WTC11 (cell line): ENCODE measurements around the gene TMEM132E. TPM values are rescaled to one million over a fixed set of nuclear protein-coding genes. Genes with fewer than 3 reads are reported as not detected.

ENCODE experiments used
- ATAC-seq: fragments of 200-7000 bp; cut with Tn5 transposase; 2 replicates; pipeline ENCODE4 v1.10.0; 2021; ENCODE audit warnings: mild to moderate bottlenecking, moderate library complexity
- CTCF ChIA-PET: fragments of 300-600 bp; sonication (Branson Sonifier 250); formaldehyde crosslinking; loops from one replicate; lab custom pipeline; 2021; ENCODE audit warnings: antibody characterized with exemption; lab: Charles Lee
- POLR2A ChIA-PET: fragments of 350-600 bp; sonication (Branson Sonifier 250); formaldehyde crosslinking; loops from one replicate; lab custom pipeline; 2021; ENCODE audit warnings: antibody characterized with exemption; lab: Charles Lee
- DNase-seq: peaks from one replicate; pipeline ENCODE4 v3.0.0; 2021; ENCODE audit warnings: low spot score
- H3K27ac Mint-ChIP-seq: 2 replicates; pipeline ENCODE4 v1.8.0; 2021; ENCODE audit warnings: mixed read lengths
- H3K27me3 Mint-ChIP-seq: 2 replicates; pipeline ENCODE4 v1.8.0; 2021; ENCODE audit warnings: low read depth, mild to moderate bottlenecking, moderate library complexity, mixed read lengths
- H3K36me3 Mint-ChIP-seq: 2 replicates; pipeline ENCODE4 v1.8.0; 2021; ENCODE audit warnings: mixed read lengths
- H3K4me1 Mint-ChIP-seq: 2 replicates; pipeline ENCODE4 v1.8.0; 2022; ENCODE audit warnings: mixed read lengths
- H3K4me3 Mint-ChIP-seq: 2 replicates; pipeline ENCODE4 v1.8.0; 2021; ENCODE audit warnings: mild to moderate bottlenecking, moderate library complexity, mixed read lengths
- H3K9me3 Mint-ChIP-seq: 2 replicates; pipeline ENCODE4 v1.8.0; 2021; ENCODE audit warnings: mixed read lengths
- CREB1 ChIP-seq: sonication (generic); formaldehyde crosslinking; IDR thresholded peaks from 2 replicates; pipeline ENCODE4 v1.8.0; 2023; ENCODE audit warnings: mild to moderate bottlenecking, missing genetic modification reagents
- CREM ChIP-seq: sonication (generic); formaldehyde crosslinking; IDR thresholded peaks from 2 replicates; pipeline ENCODE4 v1.8.1; 2022; ENCODE audit warnings: mild to moderate bottlenecking, missing genetic modification reagents, moderate library complexity
- EMX1 ChIP-seq: fragments of 250-450 bp; sonication (Bioruptor Pico); IDR thresholded peaks from 2 replicates; pipeline ENCODE4 v1.8.0; 2021; ENCODE audit warnings: mild to moderate bottlenecking
- HMGA2 ChIP-seq: fragments of 250-450 bp; sonication (Bioruptor Pico); IDR thresholded peaks from 2 replicates; pipeline ENCODE4 v1.4.0; 2021; ENCODE audit warnings: mild to moderate bottlenecking, moderate library complexity
- IRF2 ChIP-seq: sonication (generic); formaldehyde crosslinking; IDR thresholded peaks from 2 replicates; pipeline ENCODE4 v1.8.0; 2022; ENCODE audit warnings: low read depth, missing genetic modification reagents, borderline replicate concordance
- JAZF1 ChIP-seq: fragments of 250-450 bp; sonication (Bioruptor Pico); IDR thresholded peaks from 2 replicates; pipeline ENCODE4 v1.9.0; 2021; ENCODE audit warnings: moderate library complexity, mild to moderate bottlenecking, inconsistent platforms
- NFATC4 ChIP-seq: fragments of 250-450 bp; sonication (Bioruptor Pico); IDR thresholded peaks from 2 replicates; pipeline ENCODE4 v1.9.0; 2021; ENCODE audit warnings: mild to moderate bottlenecking
- NR2C2 ChIP-seq: sonication (generic); formaldehyde crosslinking; IDR thresholded peaks from 2 replicates; pipeline ENCODE4 v1.8.0; 2022; ENCODE audit warnings: mild to moderate bottlenecking, missing genetic modification reagents
- RELA ChIP-seq: sonication (generic); formaldehyde crosslinking; IDR thresholded peaks from 2 replicates; pipeline ENCODE4 v1.8.1; 2022; ENCODE audit warnings: missing genetic modification reagents, mild to moderate bottlenecking, borderline replicate concordance
- SOX15 ChIP-seq: fragments of 250-450 bp; sonication (Bioruptor Pico); IDR thresholded peaks from 2 replicates; pipeline ENCODE4 v1.9.0; 2021; ENCODE audit warnings: mild to moderate bottlenecking
- SP1 ChIP-seq: sonication (generic); formaldehyde crosslinking; conservative IDR thresholded peaks from 2 replicates; pipeline ENCODE4 v1.8.1; 2022; ENCODE audit warnings: missing genetic modification reagents
- TEAD4 ChIP-seq: sonication (generic); formaldehyde crosslinking; IDR thresholded peaks from 2 replicates; pipeline ENCODE4 v1.8.0; 2022; ENCODE audit warnings: mild to moderate bottlenecking, missing genetic modification reagents
- TP53 ChIP-seq: sonication (generic); formaldehyde crosslinking; IDR thresholded peaks from 2 replicates; pipeline ENCODE4 v1.8.1; 2023; ENCODE audit warnings: mild to moderate bottlenecking, missing genetic modification reagents
- ZNF121 ChIP-seq: sonication (generic); formaldehyde crosslinking; IDR thresholded peaks from 2 replicates; pipeline ENCODE4 v1.8.0; 2023; ENCODE audit warnings: missing genetic modification reagents
- ZNF263 ChIP-seq: sonication (generic); formaldehyde crosslinking; IDR thresholded peaks from 2 replicates; pipeline ENCODE4 v1.8.1; 2022; ENCODE audit warnings: low read depth, mild to moderate bottlenecking, moderate library complexity, missing genetic modification reagents
- ZNF317 ChIP-seq: sonication (generic); formaldehyde crosslinking; IDR thresholded peaks from 2 replicates; pipeline ENCODE4 v1.8.1; 2023; ENCODE audit warnings: low read depth, mild to moderate bottlenecking, moderate library complexity, missing genetic modification reagents, borderline replicate concordance
- ZNF423 ChIP-seq: fragments of 250-450 bp; sonication (Bioruptor Pico); IDR thresholded peaks from 2 replicates; pipeline ENCODE4 v2.1.2; 2022; ENCODE audit warnings: mild to moderate bottlenecking, moderate library complexity
- total RNA-seq: library from RNA; stranded (reverse); gene quantifications from 3 replicates; pipeline ENCODE4 v1.2.3, GENCODE V29; 2021
- TF ChIP-seq, protein P1 (sequence below): sonication (generic); formaldehyde crosslinking; conservative IDR thresholded peaks from 2 replicates; pipeline ENCODE4 v1.8.1; 2022; ENCODE audit warnings: mild to moderate bottlenecking, missing genetic modification reagents
- TF ChIP-seq, protein P2 (sequence below): sonication (generic); formaldehyde crosslinking; IDR thresholded peaks from 2 replicates; pipeline ENCODE4 v1.8.1; 2023; ENCODE audit warnings: mild to moderate bottlenecking, missing genetic modification reagents, moderate library complexity
- TF ChIP-seq, protein P3 (sequence below): fragments of 250-450 bp; sonication (Bioruptor Pico); IDR thresholded peaks from 2 replicates; pipeline ENCODE4 v1.8.0; 2021; ENCODE audit warnings: mild to moderate bottlenecking
- TF ChIP-seq, protein P4 (sequence below): sonication (generic); formaldehyde crosslinking; IDR thresholded peaks from 2 replicates; pipeline ENCODE4 v1.8.1; 2023; ENCODE audit warnings: mild to moderate bottlenecking, missing genetic modification reagents
- TF ChIP-seq, protein P5 (sequence below): sonication (generic); formaldehyde crosslinking; IDR thresholded peaks from 2 replicates; pipeline ENCODE4 v1.8.1; 2023; ENCODE audit warnings: mild to moderate bottlenecking, moderate library complexity, missing genetic modification reagents
- TF ChIP-seq, protein P6 (sequence below): sonication (generic); formaldehyde crosslinking; IDR thresholded peaks from 2 replicates; pipeline ENCODE4 v1.8.0; 2022; ENCODE audit warnings: mild to moderate bottlenecking, missing genetic modification reagents
- TF ChIP-seq, protein P7 (sequence below): sonication (generic); formaldehyde crosslinking; IDR thresholded peaks from 2 replicates; pipeline ENCODE4 v1.8.1; 2023; ENCODE audit warnings: mild to moderate bottlenecking, missing genetic modification reagents

TMEM132E gene
- total RNA-seq, 1 experiment from 2014 or later: 1.2 TPM

DNA sequence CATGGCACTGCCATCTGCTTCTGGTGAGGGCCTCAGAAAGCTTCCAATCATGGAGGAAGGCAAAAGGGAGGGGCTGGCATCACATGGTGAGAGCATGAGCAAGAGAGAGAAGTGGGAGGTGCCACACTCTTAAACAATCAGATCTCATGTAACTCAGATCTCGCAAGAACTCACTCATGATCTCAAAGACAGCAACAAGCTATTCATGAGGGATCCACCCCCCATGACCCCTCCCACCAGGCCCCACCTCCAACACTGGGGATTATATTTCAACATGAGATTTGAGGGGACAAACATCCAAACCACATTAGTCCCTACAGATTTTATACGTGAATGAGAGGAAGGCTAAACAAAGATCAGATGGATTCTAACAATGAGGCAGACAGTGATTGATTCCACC is 8.9 kb upstream of the TMEM132E start:
- Mint-ChIP-seq H3K4me1 (peaks cover 13% of the 10 kb centered on the region), H3K27me3 (peaks cover 45% of the 10 kb centered on the region), H3K9me3 (peaks cover 5% of the 10 kb centered on the region), H3K27ac (no peak overlapping the region), H3K4me3 (no peak overlapping the region), H3K36me3 (no peaks in the 10 kb centered on the region)
- ATAC-seq: peak; percentile 46; the same call in 1 of the 2 replicates
- CTCF ChIA-PET: interaction anchor here (1.1 kb wide), 1 partner anchor 28 kb away, joined by 4 read pairs; no protein-coding TSS in a partner anchor
- DNase-seq: no peak
- no peak for TF ChIP-seq RELA
- TF ChIP-seq, protein P1, sequence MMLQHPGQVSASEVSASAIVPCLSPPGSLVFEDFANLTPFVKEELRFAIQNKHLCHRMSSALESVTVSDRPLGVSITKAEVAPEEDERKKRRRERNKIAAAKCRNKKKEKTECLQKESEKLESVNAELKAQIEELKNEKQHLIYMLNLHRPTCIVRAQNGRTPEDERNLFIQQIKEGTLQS: no peak
- no peak for TF ChIP-seq NFATC4 (CRISPR knock-in tag)
- no peak for TF ChIP-seq ZNF121 (CRISPR knock-in tag)
- TF ChIP-seq, protein P2, sequence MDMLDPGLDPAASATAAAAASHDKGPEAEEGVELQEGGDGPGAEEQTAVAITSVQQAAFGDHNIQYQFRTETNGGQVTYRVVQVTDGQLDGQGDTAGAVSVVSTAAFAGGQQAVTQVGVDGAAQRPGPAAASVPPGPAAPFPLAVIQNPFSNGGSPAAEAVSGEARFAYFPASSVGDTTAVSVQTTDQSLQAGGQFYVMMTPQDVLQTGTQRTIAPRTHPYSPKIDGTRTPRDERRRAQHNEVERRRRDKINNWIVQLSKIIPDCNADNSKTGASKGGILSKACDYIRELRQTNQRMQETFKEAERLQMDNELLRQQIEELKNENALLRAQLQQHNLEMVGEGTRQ (CRISPR knock-in tag): no peak
- TF ChIP-seq TEAD4: no peak
- TF ChIP-seq ZNF263 (CRISPR knock-in tag): no peak
- no peak for TF ChIP-seq HMGA2
- no peak for TF ChIP-seq TP53
- TF ChIP-seq, protein P3, sequence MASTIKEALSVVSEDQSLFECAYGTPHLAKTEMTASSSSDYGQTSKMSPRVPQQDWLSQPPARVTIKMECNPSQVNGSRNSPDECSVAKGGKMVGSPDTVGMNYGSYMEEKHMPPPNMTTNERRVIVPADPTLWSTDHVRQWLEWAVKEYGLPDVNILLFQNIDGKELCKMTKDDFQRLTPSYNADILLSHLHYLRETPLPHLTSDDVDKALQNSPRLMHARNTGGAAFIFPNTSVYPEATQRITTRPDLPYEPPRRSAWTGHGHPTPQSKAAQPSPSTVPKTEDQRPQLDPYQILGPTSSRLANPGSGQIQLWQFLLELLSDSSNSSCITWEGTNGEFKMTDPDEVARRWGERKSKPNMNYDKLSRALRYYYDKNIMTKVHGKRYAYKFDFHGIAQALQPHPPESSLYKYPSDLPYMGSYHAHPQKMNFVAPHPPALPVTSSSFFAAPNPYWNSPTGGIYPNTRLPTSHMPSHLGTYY (CRISPR knock-in tag): no peak
- TF ChIP-seq, all 79 proteins: peak for 0
- POLR2A ChIA-PET: no interaction called here

DNA sequence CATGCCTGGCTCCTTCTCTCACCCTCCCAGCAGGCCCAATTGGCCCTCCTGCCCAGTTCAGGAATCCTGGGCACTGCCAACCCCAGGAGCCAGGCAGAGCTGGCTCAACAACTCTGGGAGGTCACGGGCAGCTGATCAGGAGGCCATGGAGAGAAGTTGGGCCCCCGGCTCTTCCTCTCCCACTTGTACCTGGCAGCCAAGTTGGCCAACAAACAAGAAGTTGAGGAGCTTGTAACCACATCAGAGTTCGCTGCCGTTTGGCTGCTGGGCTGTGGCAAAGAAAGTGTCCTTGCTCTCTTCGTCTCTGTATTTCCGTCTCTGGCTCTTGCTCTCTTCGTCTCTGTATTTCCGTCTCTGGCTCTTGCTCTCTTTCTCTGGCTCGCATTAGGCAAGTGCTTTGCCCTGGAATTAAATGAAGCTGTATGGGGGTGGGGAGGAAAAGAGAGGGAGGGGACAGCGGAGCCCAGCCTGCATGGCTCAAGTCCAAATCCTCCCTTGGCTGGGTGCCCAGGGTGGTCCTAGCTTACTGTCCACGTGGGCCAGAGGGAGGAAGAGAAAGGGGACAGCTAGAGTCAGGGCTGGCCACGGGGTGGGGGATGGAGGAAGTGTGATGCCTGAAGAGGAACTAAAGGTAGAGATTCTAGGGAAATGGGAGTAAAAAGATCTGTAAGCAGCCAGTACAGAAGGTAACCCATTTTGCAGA is 7.8 kb upstream of the TMEM132E start:
- H3K27me3 Mint-ChIP-seq: peaks cover 55% of the 10 kb centered on the region
- H3K4me1 Mint-ChIP-seq: peaks cover 13% of the 10 kb centered on the region
- ChIA-PET POLR2A (interaction anchor here (0.6 kb wide), 1 partner anchor 86 kb away, joined by 3 read pairs; no protein-coding TSS in a partner anchor), CTCF (interaction anchor here (1.4 to 1.8 kb wide), 4 partner anchors 9 to 66 kb away, joined by 4 to 9 read pairs (median 8); no protein-coding TSS in a partner anchor)
- no peak for ATAC-seq
- H3K36me3 Mint-ChIP-seq: no peaks in the 10 kb centered on the region
- peaks cover 5% of the 10 kb centered on the region for H3K9me3 Mint-ChIP-seq
- no peak overlapping the region for H3K27ac Mint-ChIP-seq
- no peak for DNase-seq
- TF ChIP-seq IRF2 (CRISPR knock-in tag) (no peak), NR2C2 (CRISPR knock-in tag) (no peak), SOX15 (CRISPR knock-in tag) (no peak), EMX1 (no peak)
- TF ChIP-seq, protein P4, sequence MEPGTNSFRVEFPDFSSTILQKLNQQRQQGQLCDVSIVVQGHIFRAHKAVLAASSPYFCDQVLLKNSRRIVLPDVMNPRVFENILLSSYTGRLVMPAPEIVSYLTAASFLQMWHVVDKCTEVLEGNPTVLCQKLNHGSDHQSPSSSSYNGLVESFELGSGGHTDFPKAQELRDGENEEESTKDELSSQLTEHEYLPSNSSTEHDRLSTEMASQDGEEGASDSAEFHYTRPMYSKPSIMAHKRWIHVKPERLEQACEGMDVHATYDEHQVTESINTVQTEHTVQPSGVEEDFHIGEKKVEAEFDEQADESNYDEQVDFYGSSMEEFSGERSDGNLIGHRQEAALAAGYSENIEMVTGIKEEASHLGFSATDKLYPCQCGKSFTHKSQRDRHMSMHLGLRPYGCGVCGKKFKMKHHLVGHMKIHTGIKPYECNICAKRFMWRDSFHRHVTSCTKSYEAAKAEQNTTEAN (CRISPR knock-in tag): no peak
- TF ChIP-seq, protein P5, sequence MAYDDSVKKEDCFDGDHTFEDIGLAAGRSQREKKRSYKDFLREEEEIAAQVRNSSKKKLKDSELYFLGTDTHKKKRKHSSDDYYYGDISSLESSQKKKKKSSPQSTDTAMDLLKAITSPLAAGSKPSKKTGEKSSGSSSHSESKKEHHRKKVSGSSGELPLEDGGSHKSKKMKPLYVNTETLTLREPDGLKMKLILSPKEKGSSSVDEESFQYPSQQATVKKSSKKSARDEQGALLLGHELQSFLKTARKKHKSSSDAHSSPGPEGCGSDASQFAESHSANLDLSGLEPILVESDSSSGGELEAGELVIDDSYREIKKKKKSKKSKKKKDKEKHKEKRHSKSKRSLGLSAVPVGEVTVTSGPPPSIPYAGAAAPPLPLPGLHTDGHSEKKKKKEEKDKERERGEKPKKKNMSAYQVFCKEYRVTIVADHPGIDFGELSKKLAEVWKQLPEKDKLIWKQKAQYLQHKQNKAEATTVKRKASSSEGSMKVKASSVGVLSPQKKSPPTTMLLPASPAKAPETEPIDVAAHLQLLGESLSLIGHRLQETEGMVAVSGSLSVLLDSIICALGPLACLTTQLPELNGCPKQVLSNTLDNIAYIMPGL (CRISPR knock-in tag): no peak
- TF ChIP-seq, all 79 proteins: peak for 0
- no peak overlapping the region for H3K4me3 Mint-ChIP-seq

DNA sequence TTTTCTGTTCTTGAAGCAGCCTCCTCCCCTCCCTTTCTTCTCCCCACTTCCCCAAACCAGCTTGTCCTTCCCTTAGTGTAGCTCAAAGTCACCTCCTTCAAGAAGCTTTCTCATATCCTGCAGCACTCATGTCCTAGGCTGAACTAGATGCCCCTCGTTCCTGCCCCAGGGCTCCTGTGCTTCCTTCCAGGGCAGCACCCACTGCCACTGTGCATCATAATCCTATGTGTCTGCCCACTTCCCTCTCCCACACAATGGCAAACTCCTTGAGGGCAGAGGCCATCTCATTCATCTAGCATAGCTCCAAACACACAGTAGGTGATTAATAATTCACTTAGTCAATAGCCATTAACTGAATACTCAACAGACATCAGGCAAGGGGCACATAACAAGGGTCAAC is 6.9 kb upstream of the TMEM132E start:
- H3K4me1 Mint-ChIP-seq: peaks cover 21% of the 10 kb centered on the region
- peaks cover 5% of the 10 kb centered on the region for H3K9me3 Mint-ChIP-seq
- no peak for ATAC-seq
- ChIA-PET POLR2A (no interaction called here), CTCF (interaction anchor here (1.4 to 1.8 kb wide), 4 partner anchors 10 to 65 kb away, joined by 4 to 9 read pairs (median 8); no protein-coding TSS in a partner anchor)
- no peak overlapping the region for H3K4me3 Mint-ChIP-seq
- H3K27ac Mint-ChIP-seq: no peak overlapping the region
- no peak for DNase-seq
- H3K27me3 Mint-ChIP-seq: peaks cover 64% of the 10 kb centered on the region
- no peaks in the 10 kb centered on the region for H3K36me3 Mint-ChIP-seq
- TF ChIP-seq, protein P6, sequence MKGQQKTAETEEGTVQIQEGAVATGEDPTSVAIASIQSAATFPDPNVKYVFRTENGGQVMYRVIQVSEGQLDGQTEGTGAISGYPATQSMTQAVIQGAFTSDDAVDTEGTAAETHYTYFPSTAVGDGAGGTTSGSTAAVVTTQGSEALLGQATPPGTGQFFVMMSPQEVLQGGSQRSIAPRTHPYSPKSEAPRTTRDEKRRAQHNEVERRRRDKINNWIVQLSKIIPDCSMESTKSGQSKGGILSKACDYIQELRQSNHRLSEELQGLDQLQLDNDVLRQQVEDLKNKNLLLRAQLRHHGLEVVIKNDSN (CRISPR knock-in tag): no peak
- TF ChIP-seq ZNF317 (no peak), NR2C2 (CRISPR knock-in tag) (no peak), CREB1 (CRISPR knock-in tag) (no peak), JAZF1 (CRISPR knock-in tag) (no peak), CREM (no peak), ZNF423 (no peak), SP1 (CRISPR knock-in tag) (no peak)
- TF ChIP-seq, protein P7, sequence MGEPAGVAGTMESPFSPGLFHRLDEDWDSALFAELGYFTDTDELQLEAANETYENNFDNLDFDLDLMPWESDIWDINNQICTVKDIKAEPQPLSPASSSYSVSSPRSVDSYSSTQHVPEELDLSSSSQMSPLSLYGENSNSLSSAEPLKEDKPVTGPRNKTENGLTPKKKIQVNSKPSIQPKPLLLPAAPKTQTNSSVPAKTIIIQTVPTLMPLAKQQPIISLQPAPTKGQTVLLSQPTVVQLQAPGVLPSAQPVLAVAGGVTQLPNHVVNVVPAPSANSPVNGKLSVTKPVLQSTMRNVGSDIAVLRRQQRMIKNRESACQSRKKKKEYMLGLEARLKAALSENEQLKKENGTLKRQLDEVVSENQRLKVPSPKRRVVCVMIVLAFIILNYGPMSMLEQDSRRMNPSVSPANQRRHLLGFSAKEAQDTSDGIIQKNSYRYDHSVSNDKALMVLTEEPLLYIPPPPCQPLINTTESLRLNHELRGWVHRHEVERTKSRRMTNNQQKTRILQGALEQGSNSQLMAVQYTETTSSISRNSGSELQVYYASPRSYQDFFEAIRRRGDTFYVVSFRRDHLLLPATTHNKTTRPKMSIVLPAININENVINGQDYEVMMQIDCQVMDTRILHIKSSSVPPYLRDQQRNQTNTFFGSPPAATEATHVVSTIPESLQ: no peak
